Activated CD8-positive, alpha-beta memory T cell treated with anti-CD3 and anti-CD28 coated beads, Interleukin-2, amount 10 ng/mL, durations not matched to agents 7 days and 5 days (primary cell): ENCODE measurements around the gene VPS50. TPM values are rescaled to one million over a fixed set of nuclear protein-coding genes. Genes with fewer than 3 reads are reported as not detected.
"Not testable (repeated sequence)": the region's sequence is repeated elsewhere in the genome, so short reads cannot be mapped to it uniquely, and the experiment has no call there.

ENCODE experiments used
- ATAC-seq: fragments of 150-1000 bp; cut with Tn5 transposase; one replicate; pipeline ENCODE4 v1.10.0; 2021; ENCODE audit warnings: moderate library complexity
- CTCF ChIA-PET: fragments of 350-600 bp; sonication (Branson Sonifier 250); formaldehyde crosslinking; loops from one replicate; lab custom pipeline; 2021; ENCODE audit warnings: antibody characterized with exemption; lab: Charles Lee
- DNase-seq: peaks from one replicate; pipeline ENCODE4 v3.0.0-alpha.2; 2020
- H3K27ac Mint-ChIP-seq: one replicate; pipeline ENCODE4 v1.8.0; 2021; ENCODE audit warnings: mild to moderate bottlenecking, mixed read lengths
- H3K27me3 Mint-ChIP-seq: one replicate; pipeline ENCODE4 v1.8.0; 2021; ENCODE audit warnings: mixed read lengths
- H3K36me3 Mint-ChIP-seq: one replicate; pipeline ENCODE4 v1.8.0; 2021; ENCODE audit warnings: mild to moderate bottlenecking, mixed read lengths
- H3K4me1 Mint-ChIP-seq: one replicate; pipeline ENCODE4 v1.8.0; 2021; ENCODE audit warnings: mixed read lengths
- H3K4me3 Mint-ChIP-seq: one replicate; pipeline ENCODE4 v1.8.0; 2021; ENCODE audit warnings: mild to moderate bottlenecking, moderate library complexity, mixed read lengths
- H3K9me3 Mint-ChIP-seq: one replicate; pipeline ENCODE4 v1.8.0; 2022; ENCODE audit warnings: low read depth, mixed read lengths
- total RNA-seq, 2 experiments: library from RNA; stranded (reverse); gene quantifications; one replicate each; pipeline ENCODE4 v1.2.3, GENCODE V29; 2021

VPS50 gene
- total RNA-seq, 2 experiments from 2014 or later = 17.8 to 20.8 TPM

DNA sequence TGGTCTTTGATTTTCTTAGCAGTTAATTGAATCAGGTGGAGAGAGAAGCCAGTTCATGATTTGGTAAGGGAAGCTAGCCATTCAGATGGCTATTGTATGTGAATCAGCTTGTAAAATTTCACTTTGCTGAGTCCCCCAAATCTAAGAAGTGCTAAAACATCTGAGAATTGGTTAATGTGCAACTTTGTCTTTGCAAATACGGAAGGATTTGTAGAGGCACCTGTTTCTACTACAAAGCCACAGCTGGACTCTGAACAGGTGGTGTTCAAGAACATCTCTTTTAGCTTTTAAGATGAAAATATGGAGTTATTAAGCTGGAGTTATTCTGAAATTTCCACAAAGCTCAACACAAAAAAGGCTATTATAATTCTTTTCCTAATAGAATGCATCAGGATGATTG lies 132.6 kb downstream of the VPS50 start:
- H3K27ac Mint-ChIP-seq = no peak overlapping the region

DNA sequence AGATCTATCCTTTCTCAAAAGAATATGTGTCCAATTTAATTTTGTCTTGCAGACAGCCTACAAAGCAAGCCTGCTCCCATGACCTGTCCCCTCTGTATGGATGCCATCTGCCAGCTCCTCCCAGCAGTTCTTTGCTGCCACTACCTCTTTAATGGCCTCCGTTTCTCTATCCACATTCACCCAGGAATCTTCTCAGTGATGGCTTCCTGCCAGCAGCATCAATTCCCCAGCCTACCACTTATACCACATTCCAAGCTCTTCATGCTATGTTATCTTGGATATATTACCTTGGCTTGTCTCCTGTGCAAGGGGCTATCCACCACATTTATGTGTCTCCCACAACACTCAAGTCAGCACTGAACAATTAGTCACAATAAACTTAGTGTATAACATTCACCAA lies 133.2 kb downstream of the VPS50 start:
- H3K4me1 Mint-ChIP-seq = no peaks in the 10 kb centered on the region
- CTCF ChIA-PET = interaction anchor here (1.2 kb wide), 1 partner anchor 9 kb away, joined by 5 read pairs; no protein-coding TSS in a partner anchor
- ATAC-seq (no peak), DNase-seq (no peak)
- H3K27ac Mint-ChIP-seq = no peak overlapping the region
- H3K36me3 Mint-ChIP-seq = no peaks in the 10 kb centered on the region
- no peaks in the 10 kb centered on the region for H3K27me3 Mint-ChIP-seq
- no peak overlapping the region for H3K4me3 Mint-ChIP-seq
- H3K9me3 Mint-ChIP-seq = no peaks in the 10 kb centered on the region

More for the DNA sequence above, 132.6 kb downstream of the VPS50 start:
- no peaks in the 10 kb centered on the region for H3K4me1 Mint-ChIP-seq
- H3K9me3 Mint-ChIP-seq = no peaks in the 10 kb centered on the region
- H3K27me3 Mint-ChIP-seq = no peaks in the 10 kb centered on the region
- no peak for ATAC-seq
- CTCF ChIA-PET = interaction anchor here (1.2 kb wide), 1 partner anchor 10 kb away, joined by 5 read pairs; no protein-coding TSS in a partner anchor
- H3K36me3 Mint-ChIP-seq = no peaks in the 10 kb centered on the region
- H3K4me3 Mint-ChIP-seq = no peak overlapping the region
- DNase-seq = no peak

DNA sequence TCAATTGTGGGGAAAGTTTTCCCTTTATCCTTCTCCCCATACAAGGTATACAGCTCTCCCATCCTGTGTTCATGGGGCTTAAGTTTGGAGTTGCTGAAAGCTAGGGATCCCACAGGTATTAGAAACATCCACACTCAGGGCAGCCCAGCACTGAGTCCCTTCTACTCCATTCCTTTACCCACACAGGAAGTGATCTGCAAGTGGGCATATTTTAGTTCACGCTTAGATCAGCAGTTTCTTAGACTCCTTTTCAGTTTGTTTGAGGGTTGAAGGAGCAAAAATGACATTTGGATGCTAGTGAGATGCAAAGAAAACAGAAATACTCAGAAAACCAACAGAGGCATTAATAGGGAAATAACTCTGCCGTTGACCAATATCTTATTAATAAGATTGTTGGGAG lies 134.7 kb downstream of the VPS50 start:
- H3K27ac Mint-ChIP-seq = no peak overlapping the region
- DNase-seq (no peak), ATAC-seq (no peak)
- H3K4me3 Mint-ChIP-seq = no peak overlapping the region
- no peaks in the 10 kb centered on the region for H3K9me3 Mint-ChIP-seq
- H3K36me3 Mint-ChIP-seq = no peaks in the 10 kb centered on the region
- no peaks in the 10 kb centered on the region for H3K4me1 Mint-ChIP-seq
- H3K27me3 Mint-ChIP-seq = no peaks in the 10 kb centered on the region
- CTCF ChIA-PET = no interaction called here

DNA sequence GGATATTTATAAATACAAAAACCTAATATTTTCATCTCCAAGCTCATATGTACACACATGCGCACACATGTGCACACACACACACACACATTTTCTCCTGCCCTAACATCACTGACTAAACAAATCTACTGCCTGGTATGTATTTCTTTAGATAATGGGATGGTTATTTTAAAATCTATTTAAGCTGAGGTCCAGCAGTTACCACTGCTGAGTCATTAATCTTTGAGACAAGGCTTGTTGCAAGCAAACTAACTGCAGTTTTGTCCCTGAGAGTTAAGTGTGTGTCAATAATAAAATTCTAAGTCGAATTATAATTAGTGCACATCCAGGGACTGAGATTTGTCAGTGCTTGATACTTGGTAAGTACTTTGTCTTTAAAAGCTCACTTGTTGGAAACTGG lies 135.1 kb downstream of the VPS50 start:
- Mint-ChIP-seq H3K4me3 (no peak overlapping the region), H3K27ac (no peak overlapping the region), H3K9me3 (no peaks in the 10 kb centered on the region), H3K4me1 (no peaks in the 10 kb centered on the region), H3K36me3 (no peaks in the 10 kb centered on the region), H3K27me3 (no peaks in the 10 kb centered on the region)
- no peak for DNase-seq
- CTCF ChIA-PET = interaction anchor here (0.7 kb wide), 1 partner anchor 55 kb away, joined by 3 read pairs; no protein-coding TSS in a partner anchor
- no peak for ATAC-seq

DNA sequence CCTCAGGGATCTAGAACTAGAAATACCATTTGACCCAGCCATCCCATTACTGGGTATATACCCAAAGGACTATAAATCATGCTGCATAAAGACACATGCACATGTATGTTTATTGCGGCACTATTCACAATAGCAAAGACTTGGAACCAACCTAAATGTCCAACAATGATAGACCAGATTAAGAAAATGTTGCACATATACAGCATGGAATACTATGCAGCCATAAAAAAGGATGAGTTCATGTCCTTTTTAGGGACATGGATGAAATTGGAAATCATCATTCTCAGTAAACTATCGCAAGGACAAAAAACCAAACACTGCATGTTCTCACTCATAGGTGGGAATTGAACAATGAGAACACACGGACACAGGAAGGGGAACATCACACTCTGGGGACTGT lies 138.8 kb downstream of the VPS50 start:
- H3K4me1 Mint-ChIP-seq, H3K27ac Mint-ChIP-seq, H3K4me3 Mint-ChIP-seq, H3K9me3 Mint-ChIP-seq, DNase-seq, ATAC-seq, H3K36me3 Mint-ChIP-seq, CTCF ChIA-PET: not testable (repeated sequence)
- H3K27me3 Mint-ChIP-seq = peaks cover 14% of the 10 kb centered on the region

DNA sequence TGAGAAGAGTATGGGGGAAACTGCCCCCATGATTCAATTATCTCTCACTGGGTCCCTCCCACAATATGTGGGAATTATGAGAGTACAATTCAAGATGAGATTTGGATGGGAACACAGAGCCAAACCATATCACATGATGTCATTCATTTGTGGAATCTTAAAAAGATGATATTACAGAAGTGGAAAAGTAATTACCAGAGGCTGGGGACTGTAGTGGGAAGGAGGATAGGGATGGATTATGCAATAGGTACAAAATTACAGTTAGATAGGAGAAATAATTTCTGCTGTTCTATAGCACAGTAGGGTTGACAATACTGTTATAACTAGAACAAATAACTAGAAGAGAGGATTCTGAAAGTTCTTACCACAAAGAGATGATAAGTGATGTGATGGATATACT lies 141.4 kb downstream of the VPS50 start:
- peaks cover 22% of the 10 kb centered on the region for H3K27me3 Mint-ChIP-seq
- no peak for ATAC-seq

DNA sequence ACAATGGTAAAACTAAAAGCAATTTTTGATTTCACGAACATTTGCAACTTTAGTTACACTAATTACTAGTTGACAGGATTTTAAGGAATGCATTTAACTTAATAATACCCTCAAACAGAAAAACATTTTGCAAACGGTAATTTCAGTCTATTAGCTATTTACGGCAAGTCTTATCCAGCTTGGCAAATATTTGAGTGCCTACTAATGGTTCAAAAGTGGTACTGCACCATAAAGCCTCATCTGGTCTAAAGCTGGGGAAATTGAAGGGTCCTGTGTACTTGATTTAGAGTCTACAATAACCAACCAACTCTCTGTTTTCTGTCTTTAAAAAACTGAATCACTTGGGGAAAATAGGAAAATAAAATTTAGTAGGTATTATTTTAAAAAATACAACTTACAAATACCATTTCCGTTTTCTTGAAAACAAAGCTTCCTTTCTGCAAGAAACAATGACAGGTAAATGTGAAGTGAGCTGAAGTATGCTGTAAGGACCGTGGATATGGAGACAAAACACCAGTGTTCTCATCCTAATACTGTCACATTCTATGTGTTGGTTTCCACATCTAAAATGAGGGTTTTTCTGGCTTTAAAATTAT lies 142.3 kb downstream of the VPS50 start:
- Mint-ChIP-seq H3K27me3 (peaks cover 27% of the 10 kb centered on the region), H3K27ac (no peak overlapping the region), H3K36me3 (no peaks in the 10 kb centered on the region), H3K4me1 (no peaks in the 10 kb centered on the region), H3K4me3 (no peak overlapping the region), H3K9me3 (no peaks in the 10 kb centered on the region)
- ATAC-seq (no peak), DNase-seq (no peak)
- CTCF ChIA-PET = interaction anchor here (1.1 to 1.3 kb wide), 4 partner anchors 10 to 128 kb away, joined by 3 to 5 read pairs (median 4); no protein-coding TSS in a partner anchor

More for the DNA sequence above, 141.4 kb downstream of the VPS50 start:
- H3K27ac Mint-ChIP-seq = no peak overlapping the region
- CTCF ChIA-PET = no interaction called here
- DNase-seq = no peak
- H3K36me3 Mint-ChIP-seq = no peaks in the 10 kb centered on the region
- H3K9me3 Mint-ChIP-seq = no peaks in the 10 kb centered on the region
- no peak overlapping the region for H3K4me3 Mint-ChIP-seq
- no peaks in the 10 kb centered on the region for H3K4me1 Mint-ChIP-seq

DNA sequence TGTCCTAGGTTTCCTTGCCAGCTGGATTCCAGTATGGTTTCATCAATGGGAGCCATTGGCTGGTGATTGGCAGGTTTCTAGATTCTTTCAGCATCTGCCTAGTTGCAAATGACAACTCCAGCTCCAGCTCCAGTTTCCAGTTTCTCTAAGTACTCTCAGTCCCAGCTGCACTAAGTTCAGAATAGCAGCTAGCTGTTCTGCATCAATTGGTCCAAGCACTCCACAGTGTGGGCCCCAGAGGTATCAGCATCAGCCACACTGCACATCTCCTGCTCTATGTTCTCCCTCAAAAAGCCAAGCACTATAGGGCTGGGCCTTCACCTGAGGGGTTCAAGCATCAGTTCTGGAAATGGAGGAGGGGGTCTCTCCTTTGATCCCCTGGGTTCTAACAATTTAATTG lies 143.4 kb downstream of the VPS50 start:
- CTCF ChIA-PET = interaction anchor here (1.1 kb wide), 1 partner anchor 12 kb away, joined by 3 read pairs; no protein-coding TSS in a partner anchor
- DNase-seq = no peak
- no peak overlapping the region for H3K27ac Mint-ChIP-seq
- no peak overlapping the region for H3K4me3 Mint-ChIP-seq
- peaks cover 27% of the 10 kb centered on the region for H3K27me3 Mint-ChIP-seq
- H3K36me3 Mint-ChIP-seq = no peaks in the 10 kb centered on the region
- H3K4me1 Mint-ChIP-seq = no peaks in the 10 kb centered on the region
- no peaks in the 10 kb centered on the region for H3K9me3 Mint-ChIP-seq
- ATAC-seq = no peak

DNA sequence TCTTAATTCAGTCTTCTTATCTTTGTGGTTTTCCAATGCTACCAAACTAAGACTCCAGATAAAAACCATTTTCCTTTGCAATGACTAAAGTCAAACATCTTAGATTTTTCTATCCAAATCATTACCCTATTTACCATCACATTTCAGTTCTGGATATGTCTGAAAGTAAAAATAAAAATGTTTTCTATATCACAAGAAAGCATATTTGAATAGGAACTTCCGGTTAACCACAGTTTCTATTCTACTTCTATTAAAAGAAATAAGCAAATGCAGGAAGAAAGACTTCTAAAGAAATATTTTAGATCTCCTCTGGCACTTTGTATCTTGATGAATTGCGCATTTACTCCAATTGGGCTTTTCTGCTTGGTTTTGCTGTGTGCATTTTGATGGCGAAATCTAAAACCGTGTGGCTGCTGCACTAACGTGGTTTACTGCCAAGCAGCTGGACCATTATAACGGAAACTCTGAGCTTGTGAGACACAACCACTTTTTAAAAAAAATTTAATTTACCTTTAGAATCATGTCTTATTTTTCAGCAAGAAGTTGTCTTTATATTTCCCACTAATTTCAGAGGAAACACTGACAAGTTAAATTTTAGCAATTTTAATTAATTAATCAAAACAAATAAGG lies 146.1 kb downstream of the VPS50 start:
- Mint-ChIP-seq H3K27me3 (peaks cover 24% of the 10 kb centered on the region), H3K27ac (no peak overlapping the region), H3K9me3 (no peaks in the 10 kb centered on the region), H3K4me3 (no peak overlapping the region), H3K4me1 (no peaks in the 10 kb centered on the region), H3K36me3 (no peaks in the 10 kb centered on the region)
- no peak for DNase-seq
- ATAC-seq = no peak
- CTCF ChIA-PET = no interaction called here

DNA sequence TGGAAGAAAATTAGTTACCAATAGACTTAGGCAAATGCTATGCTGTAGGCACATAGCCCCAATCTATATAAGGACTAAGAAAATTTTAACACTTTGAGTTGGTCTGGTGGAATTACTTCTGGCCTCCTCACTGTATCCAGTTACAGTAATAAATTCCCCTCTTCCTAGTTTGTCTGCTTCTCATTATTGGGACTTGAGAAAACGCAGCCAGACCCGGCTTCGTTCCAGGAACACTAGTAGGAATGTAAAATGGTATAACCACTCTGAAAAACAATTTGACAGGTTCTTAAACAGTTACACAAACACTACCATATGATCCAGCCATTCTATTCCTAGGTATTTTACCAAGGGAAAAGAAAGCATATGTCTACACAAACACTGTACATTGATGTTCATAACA lies 150.2 kb downstream of the VPS50 start:
- peaks cover 20% of the 10 kb centered on the region for H3K27me3 Mint-ChIP-seq
- no peaks in the 10 kb centered on the region for H3K4me1 Mint-ChIP-seq
- no peak for ATAC-seq
- H3K4me3 Mint-ChIP-seq = no peak overlapping the region
- no peaks in the 10 kb centered on the region for H3K36me3 Mint-ChIP-seq
- CTCF ChIA-PET = no interaction called here
- H3K27ac Mint-ChIP-seq = no peak overlapping the region
- no peak for DNase-seq
- H3K9me3 Mint-ChIP-seq = no peaks in the 10 kb centered on the region

DNA sequence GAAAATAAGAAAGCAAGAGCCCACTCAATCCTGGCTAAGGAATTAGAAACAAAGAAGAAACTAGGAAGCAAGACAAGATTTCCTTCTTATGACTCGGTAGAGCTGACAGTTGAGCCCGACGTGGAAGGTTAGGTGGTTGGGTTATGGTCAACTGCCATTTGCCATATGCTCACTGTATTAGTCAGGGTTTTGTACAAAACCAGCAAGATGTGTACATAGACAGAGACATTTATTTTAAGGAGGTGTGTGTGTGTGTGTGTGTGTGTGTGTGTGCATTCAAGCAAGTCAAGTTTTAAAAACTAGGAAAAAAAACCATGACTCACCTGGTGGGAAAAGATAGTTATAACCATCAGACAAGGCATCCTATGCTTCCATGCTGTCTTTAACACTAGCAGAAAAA lies 158.5 kb downstream of the VPS50 start:
- Mint-ChIP-seq H3K9me3 (no peaks in the 10 kb centered on the region), H3K27ac (no peak overlapping the region), H3K36me3 (no peaks in the 10 kb centered on the region), H3K4me1 (no peaks in the 10 kb centered on the region), H3K4me3 (no peak overlapping the region), H3K27me3 (peaks cover 20% of the 10 kb centered on the region)
- no peak for DNase-seq
- ATAC-seq = no peak
- CTCF ChIA-PET = no interaction called here

DNA sequence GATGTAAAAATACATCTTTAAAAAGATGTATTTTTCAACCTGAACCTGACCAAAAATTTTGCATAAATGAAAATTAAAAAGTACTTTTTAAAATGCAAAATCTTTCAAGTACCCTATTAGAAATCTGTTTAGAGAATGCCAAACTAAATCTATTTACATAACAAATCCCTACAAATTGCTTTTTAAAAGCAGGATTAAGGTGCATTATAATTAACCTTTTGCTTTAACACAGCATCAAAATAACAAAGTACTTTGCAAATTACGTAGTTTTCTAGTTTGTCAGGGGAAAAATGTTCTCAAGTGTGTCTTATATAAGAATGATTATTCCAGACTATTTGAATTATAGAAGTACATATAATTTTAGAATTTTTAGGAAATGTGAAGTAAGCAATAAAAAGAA lies 160.8 kb downstream of the VPS50 start:
- H3K27me3 Mint-ChIP-seq = peaks cover 13% of the 10 kb centered on the region
- ATAC-seq (no peak), DNase-seq (no peak)
- no peak overlapping the region for H3K4me3 Mint-ChIP-seq
- H3K27ac Mint-ChIP-seq = no peak overlapping the region
- CTCF ChIA-PET = no interaction called here
- H3K4me1 Mint-ChIP-seq = no peaks in the 10 kb centered on the region
- no peaks in the 10 kb centered on the region for H3K36me3 Mint-ChIP-seq
- H3K9me3 Mint-ChIP-seq = no peaks in the 10 kb centered on the region

DNA sequence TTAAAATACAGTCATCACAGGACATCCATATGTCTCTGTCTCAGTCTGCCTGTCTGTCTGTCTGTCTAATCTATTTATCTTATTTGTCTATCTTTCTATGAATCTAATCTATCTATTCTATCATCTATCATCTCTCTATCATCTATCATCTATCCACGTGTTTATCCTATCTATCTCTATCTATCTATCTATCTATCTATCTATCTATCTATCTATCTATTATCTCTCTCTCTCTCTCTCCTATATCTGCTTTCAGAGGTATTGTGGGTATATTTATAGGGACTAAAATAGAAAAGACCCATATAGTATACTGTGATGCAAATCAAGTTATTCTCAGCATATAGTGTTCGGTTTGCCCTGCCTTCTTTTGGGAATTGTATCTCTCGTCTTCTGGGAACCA lies 167.5 kb downstream of the VPS50 start:
- Mint-ChIP-seq H3K27ac (no peak overlapping the region), H3K4me1 (no peaks in the 10 kb centered on the region), H3K27me3 (no peaks in the 10 kb centered on the region), H3K4me3 (no peak overlapping the region), H3K9me3 (no peaks in the 10 kb centered on the region), H3K36me3 (no peaks in the 10 kb centered on the region)
- DNase-seq (no peak), ATAC-seq (no peak)
- CTCF ChIA-PET = no interaction called here

DNA sequence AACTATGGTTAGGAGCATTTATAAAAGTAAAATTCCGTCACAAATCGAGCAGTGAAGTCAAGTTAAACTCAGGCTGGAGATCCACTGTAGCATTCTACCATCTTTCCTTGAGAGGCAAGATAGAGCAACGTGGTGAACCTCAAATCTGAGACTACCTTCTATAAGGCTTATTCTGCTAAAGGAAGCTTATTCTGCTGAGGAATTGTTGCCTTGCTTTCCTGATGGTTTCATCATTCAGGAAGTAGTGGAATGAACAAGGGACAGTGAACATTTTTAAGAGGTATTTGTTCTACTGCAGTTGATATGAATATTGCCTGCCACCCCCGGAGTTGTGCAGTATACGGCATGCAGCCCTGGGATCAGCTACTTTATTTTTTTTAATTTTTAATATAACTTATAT lies 170.8 kb downstream of the VPS50 start:
- CTCF ChIA-PET = no interaction called here
- no peak for ATAC-seq
- no peak overlapping the region for H3K27ac Mint-ChIP-seq

More for the DNA sequence above, 170.8 kb downstream of the VPS50 start:
- no peaks in the 10 kb centered on the region for H3K27me3 Mint-ChIP-seq
- no peaks in the 10 kb centered on the region for H3K9me3 Mint-ChIP-seq
- no peaks in the 10 kb centered on the region for H3K36me3 Mint-ChIP-seq
- DNase-seq = no peak
- H3K4me1 Mint-ChIP-seq = no peaks in the 10 kb centered on the region
- no peak overlapping the region for H3K4me3 Mint-ChIP-seq
